SH-SY5Y (cell line): ENCODE data around the gene NINL.

Experiments
- GATA2 ChIP-seq: IDR thresholded peaks from 2 replicates; pipeline ENCODE4 v1.6.1; 2011; ENCODE audit warnings: mild to moderate bottlenecking, low read depth, low read length
- GATA3 ChIP-seq: IDR thresholded peaks from 2 replicates; pipeline ENCODE4 v1.6.1; 2011; ENCODE audit warnings: low read depth, mild to moderate bottlenecking, low read length, moderate library complexity

DNA sequence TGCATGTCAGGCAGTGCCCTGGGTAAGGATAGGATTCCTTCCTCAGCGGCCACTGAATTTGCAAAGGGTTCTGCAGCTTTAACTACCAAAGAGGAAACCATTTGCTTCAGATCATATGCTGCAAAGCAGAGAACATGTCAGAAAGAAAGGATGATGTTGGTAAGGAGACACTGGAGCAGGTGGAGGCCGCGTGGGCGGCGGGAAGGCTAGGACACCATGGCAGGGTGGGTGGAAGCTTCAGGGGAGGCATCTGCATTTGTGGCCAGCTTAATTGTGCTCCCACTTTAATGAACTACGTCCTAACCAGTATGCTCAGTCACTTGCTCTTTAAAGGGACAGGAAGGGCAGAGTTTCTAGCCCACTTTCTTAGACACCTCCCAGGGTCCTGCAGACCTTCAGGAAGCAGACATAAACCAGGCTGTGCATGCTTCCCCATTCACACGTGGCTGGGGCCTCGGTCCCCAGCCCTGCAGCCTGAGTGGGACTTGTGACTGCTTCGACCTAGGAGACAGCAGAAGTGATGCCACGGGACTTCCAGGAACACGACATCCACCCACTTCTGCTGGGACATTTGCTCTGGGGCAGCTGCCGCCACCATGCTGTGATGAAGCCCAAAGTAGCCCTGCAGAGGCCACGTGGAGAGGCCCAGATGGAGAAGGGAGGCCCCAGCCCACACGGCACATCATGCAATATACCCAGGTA is 101.7 kb downstream of the NINL start:
- TF ChIP-seq GATA2 (no peak), GATA3 (no peak)
